HG02973 (cell line): Measurements from ENCODE around the gene HOMER3.

ENCODE experiments used
- ATAC-seq: cut with Tn5 transposase; IDR thresholded peaks from one replicate; pipeline ENCODE4 v1.9.1; 2021; ENCODE audit warnings: moderate library complexity; ENCODE audit not compliant: unreplicated experiment

Gene HOMER3

GRCh38 chr19:18883526-18884304 is 57.3 kb downstream of the HOMER3 start:
- no peak for ATAC-seq

- no peak for ATAC-seq
Measured at GRCh38 chr19:18881491-18881890, 59.5 kb downstream of the HOMER3 start.

GRCh38 chr19:18879579-18880373 is 61.2 kb downstream of the HOMER3 start:
- ATAC-seq = no peak
